Middle frontal gyrus (tissue), 1 donor: Measurements from ENCODE around the gene TAF9.
A peak's percentile ranks its signal among the peaks of the same experiment; 100 is the strongest.
"Not testable (repeated sequence)": the region's sequence is repeated elsewhere in the genome, so short reads cannot be mapped to it uniquely, and the experiment has no call there.

Experiments
- DNase-seq: peaks from one replicate; pipeline ENCODE4 v3.0.0-alpha.2; 2015; ENCODE audit warnings: low spot score; ENCODE audit errors: extremely low spot score

The TAF9 gene

DNA sequence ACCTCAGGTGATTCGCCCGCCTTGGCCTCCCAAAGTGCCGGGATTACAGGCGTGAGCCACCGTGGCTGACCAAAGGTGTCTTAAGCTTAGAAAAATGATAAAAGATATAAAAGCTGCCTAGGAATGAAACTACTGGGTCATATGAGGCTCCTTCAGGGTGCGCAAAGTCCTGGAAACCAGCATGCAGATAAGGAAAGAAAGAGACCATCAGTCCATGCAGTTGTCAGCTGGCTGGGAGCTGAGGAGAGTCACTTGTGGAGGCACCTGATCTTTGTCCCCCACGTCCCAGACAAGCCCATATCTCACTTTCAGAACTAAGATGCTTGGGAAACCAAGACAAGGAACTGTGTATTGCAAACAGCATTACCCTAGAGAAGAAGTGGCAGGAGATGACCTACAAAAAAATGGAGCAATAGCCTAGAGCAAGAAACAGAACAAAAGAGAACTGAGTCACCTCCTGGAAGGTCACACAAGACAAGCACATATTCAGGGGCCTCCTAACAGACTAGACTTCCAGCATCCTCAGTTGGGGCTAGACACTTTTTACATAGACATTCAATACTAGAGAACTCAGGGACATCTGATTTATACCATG, 33.9 kb downstream of the TAF9 start:
- no peak for DNase-seq

DNA sequence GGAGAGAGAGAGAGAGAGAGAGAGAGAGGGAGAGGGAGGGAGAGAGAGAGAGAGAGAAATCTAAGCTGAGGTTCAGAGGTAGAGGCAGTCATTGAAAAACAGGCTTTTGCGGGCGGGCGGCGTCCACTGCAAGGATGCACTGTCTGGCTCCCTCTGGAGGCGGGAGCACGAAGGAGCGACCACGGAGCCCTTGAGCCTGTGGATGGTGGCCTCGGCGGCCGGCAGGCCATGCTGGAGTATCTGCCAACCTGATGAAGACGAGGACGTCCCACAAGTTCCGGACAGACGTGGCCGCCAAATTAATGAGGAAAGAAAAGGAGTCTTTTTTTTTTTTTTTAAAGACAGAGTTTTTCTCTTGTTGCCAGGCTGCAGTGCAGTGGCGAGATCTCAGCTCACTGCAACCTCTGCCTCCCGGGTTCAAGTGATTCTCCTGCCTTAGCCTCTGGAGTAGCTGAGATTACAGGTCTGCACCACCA, 34.5 kb downstream of the TAF9 start:
- peak; percentile 62 for DNase-seq

DNA sequence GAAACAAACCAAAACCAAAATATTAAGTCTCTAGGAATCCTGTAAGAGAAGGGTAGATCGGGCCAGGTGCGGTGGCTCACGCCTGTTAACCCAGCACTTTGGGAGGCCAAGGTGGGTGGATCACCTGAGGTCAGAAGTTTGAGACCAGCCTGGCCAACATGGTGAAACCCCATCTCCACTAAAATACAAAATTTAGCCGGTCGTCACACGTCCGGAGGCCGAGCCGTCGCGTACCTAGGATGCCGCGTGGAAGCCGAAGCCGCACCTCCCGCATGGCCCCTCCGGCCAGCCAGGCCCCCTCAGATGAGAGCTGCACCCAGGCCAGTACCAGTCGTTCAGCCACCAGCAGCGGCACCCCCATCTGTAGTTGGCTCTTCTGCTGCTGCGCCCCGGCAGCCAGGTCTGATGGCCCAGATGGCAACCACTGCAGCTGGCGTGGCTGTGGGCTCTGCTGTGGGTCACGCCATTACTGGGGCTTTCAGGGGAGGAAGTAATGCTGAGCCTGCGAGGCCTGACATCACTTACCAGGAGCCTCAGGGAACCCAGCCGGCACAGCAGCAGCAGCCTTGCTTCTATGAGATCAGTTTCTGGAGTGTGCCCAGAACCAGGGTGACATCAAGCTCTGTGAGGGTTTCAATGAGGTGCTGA, 35.5 kb downstream of the TAF9 start:
- not testable (repeated sequence) for DNase-seq

DNA sequence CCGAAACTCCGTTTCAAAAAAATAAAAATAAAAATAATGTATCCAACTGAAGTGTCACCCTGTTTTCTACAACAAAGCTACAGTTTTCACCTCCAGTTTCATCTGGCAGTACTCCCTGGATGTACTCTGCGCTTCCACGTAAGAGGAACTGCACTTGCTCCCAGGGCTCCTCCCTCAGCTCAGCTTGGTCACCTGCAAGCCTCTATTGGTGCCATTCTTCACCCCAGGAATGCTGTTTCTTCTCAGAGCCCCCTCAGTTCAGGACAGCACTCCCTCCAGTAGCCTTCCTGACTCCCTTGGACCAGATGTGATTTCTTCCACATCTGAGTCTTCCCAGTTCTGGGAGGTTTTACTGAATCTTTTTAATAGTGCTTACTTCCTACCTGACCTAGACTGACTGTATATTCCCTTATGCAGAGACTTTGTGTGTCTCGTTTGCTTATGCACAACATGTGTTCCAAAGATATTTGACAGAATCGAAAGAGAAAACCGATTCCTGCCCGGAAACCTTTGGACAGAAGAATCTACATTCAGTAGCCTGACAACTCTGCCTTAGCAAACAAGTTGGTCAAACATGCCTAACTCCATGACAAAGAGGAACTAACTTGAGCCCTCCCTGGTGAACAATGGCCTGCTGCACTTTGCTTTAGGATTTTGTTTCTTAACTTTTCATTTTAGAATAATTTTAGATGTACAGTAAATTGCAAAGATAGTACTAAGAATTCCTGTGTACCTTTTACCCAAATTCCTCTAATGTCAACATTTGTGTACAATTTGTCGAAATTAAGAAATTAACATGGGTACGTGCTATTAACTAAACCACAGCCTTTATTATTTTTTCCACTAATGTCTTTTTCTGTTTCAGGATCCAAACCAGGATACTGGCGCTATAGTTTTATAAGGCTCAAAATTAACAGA, 37.5 kb downstream of the TAF9 start:
- DNase-seq = no peak

DNA sequence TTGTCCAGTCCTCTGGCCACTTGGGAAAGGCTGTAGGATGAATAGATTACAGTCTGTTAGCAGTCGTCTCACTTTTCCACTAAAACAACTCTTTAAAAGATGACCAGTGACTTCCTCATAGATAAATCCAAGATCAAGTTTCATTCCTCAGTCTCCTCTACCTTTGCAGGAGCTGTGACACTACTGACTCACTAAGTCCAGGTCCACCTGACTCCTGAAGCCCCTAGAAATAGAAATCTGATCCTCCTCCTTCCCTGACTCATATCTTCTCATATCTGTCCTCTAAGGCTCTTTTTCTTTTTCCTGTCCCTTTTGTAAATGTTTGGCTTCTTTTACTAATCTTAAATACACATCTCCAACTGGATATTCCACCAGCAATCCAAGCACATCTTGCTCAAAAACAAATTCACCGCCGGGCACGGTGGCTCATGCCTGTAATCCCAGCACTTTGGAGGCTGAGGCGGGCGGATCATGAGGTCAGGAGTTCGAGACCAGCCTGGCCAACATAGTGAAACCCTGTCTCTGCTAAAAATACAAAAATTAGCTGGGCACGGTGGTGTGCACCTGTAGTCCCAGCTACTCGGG, 39.3 kb downstream of the TAF9 start:
- DNase-seq = no peak

DNA sequence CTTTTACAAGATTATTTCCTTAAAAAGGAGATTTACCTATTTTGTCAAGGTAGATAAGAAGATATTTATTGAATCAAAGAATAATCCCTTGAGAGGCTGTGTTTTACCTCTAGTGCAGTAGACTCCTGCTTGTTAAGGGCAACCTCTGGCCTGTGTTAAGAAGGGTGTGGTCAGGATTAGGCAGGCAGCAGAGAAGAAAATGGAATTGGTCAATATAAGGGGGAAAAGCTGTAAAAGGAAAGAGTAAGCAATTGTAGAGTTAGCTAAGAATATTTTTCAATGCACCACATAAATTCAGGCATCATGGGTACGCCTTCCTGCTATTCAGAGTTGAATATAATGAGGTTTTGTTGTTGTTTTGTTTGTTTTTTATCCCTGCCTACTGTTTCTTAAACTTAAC, 43.0 kb downstream of the TAF9 start:
- no peak for DNase-seq

DNA sequence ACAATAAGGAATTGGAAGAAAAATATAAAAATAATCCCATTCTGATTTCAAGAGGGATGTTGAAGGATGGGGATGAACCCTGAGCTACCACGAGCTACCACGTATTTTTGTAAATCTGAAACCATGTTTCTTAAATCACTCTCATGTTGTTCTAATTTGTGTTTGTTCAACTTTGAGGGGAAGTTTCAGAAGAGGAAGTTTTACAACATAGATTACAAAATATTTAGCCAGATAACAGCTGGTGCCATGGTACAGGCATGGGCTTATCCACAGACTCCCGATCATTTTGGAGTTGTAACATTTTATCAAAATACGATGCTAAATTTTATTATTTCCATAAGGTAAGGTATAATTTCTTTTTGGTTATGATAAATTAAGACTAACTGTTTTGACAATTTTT, 51.9 kb downstream of the TAF9 start:
- DNase-seq = no peak

DNA sequence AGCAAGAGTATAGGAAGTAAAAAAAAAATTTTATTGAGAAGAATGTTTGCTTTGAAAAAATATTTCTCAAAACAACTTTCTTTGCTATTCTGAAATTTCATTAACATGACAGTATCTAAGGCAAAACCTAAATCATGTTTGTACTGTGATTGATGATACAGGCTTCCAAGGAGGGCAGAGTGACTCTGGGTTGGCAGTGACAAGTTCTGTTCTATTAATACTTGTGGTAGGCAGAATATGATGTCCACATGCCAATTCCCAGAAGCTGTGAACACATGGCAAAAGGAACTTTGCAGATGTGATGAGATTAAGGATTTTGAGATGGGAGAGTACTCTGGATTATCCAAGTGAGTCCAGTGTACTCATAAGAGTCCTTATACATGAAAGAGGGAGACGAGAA, 53.3 kb downstream of the TAF9 start:
- DNase-seq = no peak
